Endothelial cell (in vitro differentiated cells): ENCODE results near the gene MAML3. TPM values are rescaled to one million over a fixed set of nuclear protein-coding genes. Genes with fewer than 3 reads are reported as not detected.

Source experiments
- DNase-seq: peaks from one replicate; pipeline ENCODE4 v3.0.0; 2021; ENCODE audit warnings: low spot score
- H3K27ac Mint-ChIP-seq: one replicate; pipeline ENCODE4 v1.8.0; 2021; ENCODE audit warnings: mixed read lengths, inconsistent platforms; ENCODE audit not compliant: unreplicated experiment
- H3K27me3 Mint-ChIP-seq: one replicate; pipeline ENCODE4 v1.8.0; 2021; ENCODE audit warnings: mild to moderate bottlenecking, moderate library complexity, mixed read lengths, inconsistent platforms; ENCODE audit not compliant: unreplicated experiment
- H3K36me3 Mint-ChIP-seq: one replicate; pipeline ENCODE4 v1.8.0; 2021; ENCODE audit warnings: mild to moderate bottlenecking, low read depth, mixed read lengths, inconsistent platforms; ENCODE audit not compliant: unreplicated experiment
- H3K4me1 Mint-ChIP-seq: one replicate; pipeline ENCODE4 v1.8.0; 2021; ENCODE audit warnings: mild to moderate bottlenecking, mixed read lengths, inconsistent platforms; ENCODE audit not compliant: unreplicated experiment
- H3K4me3 Mint-ChIP-seq: one replicate; pipeline ENCODE4 v1.8.0; 2021; ENCODE audit warnings: mild to moderate bottlenecking, mixed read lengths, inconsistent platforms; ENCODE audit not compliant: unreplicated experiment
- H3K9me3 Mint-ChIP-seq: one replicate; pipeline ENCODE4 v1.8.0; 2021; ENCODE audit warnings: mixed read lengths, inconsistent platforms; ENCODE audit not compliant: unreplicated experiment
- total RNA-seq: library from RNA; stranded (reverse); fragmentation: NEBNext Ultra II Directional; extraction: Animal tissue kit (Norgen Biotek cat#: 25700); gene quantifications from one replicate; pipeline ENCODE4 v1.2.1, GENCODE V29; 2021; ENCODE audit not compliant: unreplicated experiment
- TF ChIP-seq, protein P1 (sequence below): fragments of 200-600 bp; sonication (generic); IDR thresholded peaks from one replicate; pipeline ENCODE4 v1.5.0; 2021; ENCODE audit warnings: antibody characterized with exemption; ENCODE audit not compliant: unreplicated experiment

Gene MAML3
- total RNA-seq, 1 donor from 2014 or later, result 31.0 TPM

DNA sequence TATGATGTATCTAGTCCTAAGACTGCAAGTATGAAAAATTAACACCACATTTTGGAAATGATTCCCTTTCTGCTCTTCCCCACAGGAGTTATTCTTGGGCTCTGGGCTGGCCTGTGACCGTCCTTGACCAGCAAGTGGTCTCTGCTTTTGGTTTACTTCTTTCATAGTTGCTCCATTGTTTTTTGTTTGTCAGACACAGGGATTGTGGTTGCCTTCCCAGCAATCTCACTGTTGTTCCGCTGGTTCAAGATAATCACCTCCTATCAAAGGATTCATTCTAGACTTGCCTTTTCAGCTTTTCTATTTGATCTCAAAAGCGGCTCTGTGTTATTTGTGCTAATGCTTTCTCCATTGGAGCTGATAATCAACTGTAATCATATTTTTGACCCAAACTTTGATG, 269.5 kb downstream of the MAML3 start:
- Mint-ChIP-seq H3K27me3 (peaks cover 1% of the 10 kb centered on the region), H3K9me3 (no peaks in the 10 kb centered on the region), H3K4me1 (no peaks in the 10 kb centered on the region), H3K27ac (no peak overlapping the region), H3K36me3 (peaks cover 16% of the 10 kb centered on the region), H3K4me3 (no peak overlapping the region)
- no peak for DNase-seq
- TF ChIP-seq, protein P1, sequence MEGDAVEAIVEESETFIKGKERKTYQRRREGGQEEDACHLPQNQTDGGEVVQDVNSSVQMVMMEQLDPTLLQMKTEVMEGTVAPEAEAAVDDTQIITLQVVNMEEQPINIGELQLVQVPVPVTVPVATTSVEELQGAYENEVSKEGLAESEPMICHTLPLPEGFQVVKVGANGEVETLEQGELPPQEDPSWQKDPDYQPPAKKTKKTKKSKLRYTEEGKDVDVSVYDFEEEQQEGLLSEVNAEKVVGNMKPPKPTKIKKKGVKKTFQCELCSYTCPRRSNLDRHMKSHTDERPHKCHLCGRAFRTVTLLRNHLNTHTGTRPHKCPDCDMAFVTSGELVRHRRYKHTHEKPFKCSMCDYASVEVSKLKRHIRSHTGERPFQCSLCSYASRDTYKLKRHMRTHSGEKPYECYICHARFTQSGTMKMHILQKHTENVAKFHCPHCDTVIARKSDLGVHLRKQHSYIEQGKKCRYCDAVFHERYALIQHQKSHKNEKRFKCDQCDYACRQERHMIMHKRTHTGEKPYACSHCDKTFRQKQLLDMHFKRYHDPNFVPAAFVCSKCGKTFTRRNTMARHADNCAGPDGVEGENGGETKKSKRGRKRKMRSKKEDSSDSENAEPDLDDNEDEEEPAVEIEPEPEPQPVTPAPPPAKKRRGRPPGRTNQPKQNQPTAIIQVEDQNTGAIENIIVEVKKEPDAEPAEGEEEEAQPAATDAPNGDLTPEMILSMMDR, result no peak

GRCh38 chr4:139880841-139881240, 273.1 kb downstream of the MAML3 start:
- peaks cover 5% of the 10 kb centered on the region for H3K4me1 Mint-ChIP-seq
- H3K4me3 Mint-ChIP-seq, result no peak overlapping the region

GRCh38 chr4:139878050-139878449, 275.9 kb downstream of the MAML3 start:
- H3K4me1 Mint-ChIP-seq, result peaks cover 5% of the 10 kb centered on the region
- no peaks in the 10 kb centered on the region for H3K9me3 Mint-ChIP-seq
- no peak for DNase-seq
- H3K27ac Mint-ChIP-seq, result no peak overlapping the region
- TF ChIP-seq, protein P1, result no peak
- H3K27me3 Mint-ChIP-seq, result peaks cover 3% of the 10 kb centered on the region
- peaks cover 5% of the 10 kb centered on the region for H3K36me3 Mint-ChIP-seq
- no peak overlapping the region for H3K4me3 Mint-ChIP-seq

More at GRCh38 chr4:139880841-139881240, 273.1 kb downstream of the MAML3 start:
- TF ChIP-seq, protein P1, result no peak
- Mint-ChIP-seq H3K36me3 (peaks cover 3% of the 10 kb centered on the region), H3K27me3 (peaks cover 3% of the 10 kb centered on the region), H3K27ac (no peak overlapping the region), H3K9me3 (no peaks in the 10 kb centered on the region)
- DNase-seq, result no peak

DNA sequence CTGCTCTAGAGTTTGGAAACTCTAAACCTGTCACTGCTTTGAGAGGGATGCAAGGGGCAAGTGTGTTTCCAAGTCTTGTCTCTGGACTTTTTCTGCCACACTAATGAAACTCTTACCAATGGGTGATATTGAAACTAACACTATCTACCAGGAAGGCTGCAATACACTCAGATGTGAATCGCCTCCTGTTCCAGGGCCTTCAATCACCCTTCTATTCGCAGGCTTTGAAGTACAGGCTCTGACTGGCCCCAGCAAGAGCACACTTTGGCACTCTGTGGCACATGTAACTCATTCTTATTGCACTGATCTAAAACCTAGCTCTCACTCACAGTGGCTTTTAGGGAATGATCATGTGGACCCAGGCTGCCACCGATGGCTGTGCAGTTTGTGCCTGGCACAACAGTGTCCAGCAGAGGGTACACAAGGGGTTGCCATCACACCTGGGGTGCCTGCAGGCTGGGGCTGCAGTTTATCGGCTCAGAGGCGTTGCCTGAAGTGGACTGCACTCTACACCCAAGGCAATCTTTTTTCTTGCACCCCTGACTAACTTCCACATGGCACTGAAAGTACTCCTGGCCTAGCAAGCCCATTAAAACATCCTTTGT, 277.5 kb downstream of the MAML3 start:
- H3K4me1 Mint-ChIP-seq, result peaks cover 10% of the 10 kb centered on the region
- H3K27ac Mint-ChIP-seq, result no peak overlapping the region
- no peaks in the 10 kb centered on the region for H3K9me3 Mint-ChIP-seq
- peaks cover 3% of the 10 kb centered on the region for H3K36me3 Mint-ChIP-seq
- no peak for DNase-seq
- peaks cover 5% of the 10 kb centered on the region for H3K27me3 Mint-ChIP-seq
- TF ChIP-seq, protein P1, result no peak
- no peak overlapping the region for H3K4me3 Mint-ChIP-seq

- peaks cover 10% of the 10 kb centered on the region for H3K4me1 Mint-ChIP-seq
- no peak overlapping the region for H3K4me3 Mint-ChIP-seq
- peaks cover 5% of the 10 kb centered on the region for H3K36me3 Mint-ChIP-seq
- DNase-seq, result no peak
- no peak overlapping the region for H3K27ac Mint-ChIP-seq
- TF ChIP-seq, protein P1, result no peak
- peaks cover 5% of the 10 kb centered on the region for H3K27me3 Mint-ChIP-seq
- no peaks in the 10 kb centered on the region for H3K9me3 Mint-ChIP-seq
Measured at GRCh38 chr4:139875411-139875825, 278.6 kb downstream of the MAML3 start.
